RWPE2 (cell line): ENCODE results near the gene PECR.
"Not testable (repeated sequence)": the region's sequence is repeated elsewhere in the genome, so short reads cannot be mapped to it uniquely, and the experiment has no call there.

Source experiments
- ATAC-seq: fragments of 200-7000 bp; cut with Tn5 transposase; 3 replicates; pipeline ENCODE4 v1.9.1; 2021; ENCODE audit warnings: low read depth
- DNase-seq: peaks from one replicate; pipeline ENCODE4 v3.0.0-alpha.2; 2020; ENCODE audit warnings: low spot score
- H3K27ac ChIP-seq: fragments of 450-650 bp; 2 replicates; pipeline ENCODE4 v1.5.1; 2017; ENCODE audit warnings: mild to moderate bottlenecking; ENCODE audit not compliant: poor library complexity, severe bottlenecking
- H3K27me3 ChIP-seq: fragments of 250-450 bp; sonication (Bioruptor Pico); 2 replicates; pipeline ENCODE4 v1.5.1; 2021; ENCODE audit warnings: mild to moderate bottlenecking, moderate library complexity; ENCODE audit not compliant: insufficient read depth, poor library complexity, severe bottlenecking
- H3K36me3 ChIP-seq: fragments of 250-450 bp; sonication (Bioruptor Pico); 2 replicates; pipeline ENCODE4 v1.5.1; 2020; ENCODE audit warnings: low read depth, mild to moderate bottlenecking, moderate library complexity
- H3K4me1 ChIP-seq: fragments of 250-450 bp; sonication (Bioruptor Pico); 2 replicates; pipeline ENCODE4 v1.5.1; 2021; ENCODE audit warnings: mild to moderate bottlenecking, moderate library complexity; ENCODE audit not compliant: insufficient read depth, poor library complexity, severe bottlenecking
- H3K4me3 ChIP-seq: fragments of 250-450 bp; sonication (Bioruptor Pico); 2 replicates; pipeline ENCODE4 v1.5.1; 2021; ENCODE audit warnings: mild to moderate bottlenecking, moderate library complexity; ENCODE audit not compliant: severe bottlenecking
- H3K9me3 ChIP-seq: fragments of 250-450 bp; sonication (Bioruptor Pico); 2 replicates; pipeline ENCODE4 v1.5.1; 2021; ENCODE audit warnings: mild to moderate bottlenecking, moderate library complexity; ENCODE audit not compliant: severe bottlenecking
- TF ChIP-seq, protein P1 (sequence below): fragments of 450-650 bp; IDR thresholded peaks from one replicate; pipeline ENCODE4 v1.5.1; 2017; ENCODE audit warnings: mild to moderate bottlenecking, moderate library complexity; ENCODE audit not compliant: poor library complexity, severe bottlenecking

Gene PECR

DNA sequence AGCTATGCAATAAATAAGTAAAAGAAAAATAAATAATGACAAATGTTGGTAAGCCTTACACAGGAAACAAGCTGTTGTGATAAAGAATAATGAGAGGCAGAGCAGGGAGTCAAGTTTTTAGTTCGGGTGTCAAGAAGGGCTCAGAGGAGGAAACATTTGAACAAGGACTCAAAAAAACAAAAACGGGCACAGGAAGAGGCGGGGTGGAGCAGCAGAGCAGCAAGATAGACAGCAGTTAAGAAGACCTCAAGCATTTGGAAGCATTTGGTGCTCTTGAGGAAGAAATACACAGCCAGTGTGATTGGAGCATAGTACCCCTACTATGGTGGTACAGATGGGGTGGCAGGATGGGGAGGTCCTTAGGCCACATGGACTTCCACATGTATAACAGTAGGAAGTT lies 2.9 kb upstream of the PECR start:
- H3K27me3 ChIP-seq = no peaks in the 10 kb centered on the region
- no peaks in the 10 kb centered on the region for H3K36me3 ChIP-seq
- no peaks in the 10 kb centered on the region for H3K9me3 ChIP-seq
- no peak for ATAC-seq
- TF ChIP-seq, protein P1, sequence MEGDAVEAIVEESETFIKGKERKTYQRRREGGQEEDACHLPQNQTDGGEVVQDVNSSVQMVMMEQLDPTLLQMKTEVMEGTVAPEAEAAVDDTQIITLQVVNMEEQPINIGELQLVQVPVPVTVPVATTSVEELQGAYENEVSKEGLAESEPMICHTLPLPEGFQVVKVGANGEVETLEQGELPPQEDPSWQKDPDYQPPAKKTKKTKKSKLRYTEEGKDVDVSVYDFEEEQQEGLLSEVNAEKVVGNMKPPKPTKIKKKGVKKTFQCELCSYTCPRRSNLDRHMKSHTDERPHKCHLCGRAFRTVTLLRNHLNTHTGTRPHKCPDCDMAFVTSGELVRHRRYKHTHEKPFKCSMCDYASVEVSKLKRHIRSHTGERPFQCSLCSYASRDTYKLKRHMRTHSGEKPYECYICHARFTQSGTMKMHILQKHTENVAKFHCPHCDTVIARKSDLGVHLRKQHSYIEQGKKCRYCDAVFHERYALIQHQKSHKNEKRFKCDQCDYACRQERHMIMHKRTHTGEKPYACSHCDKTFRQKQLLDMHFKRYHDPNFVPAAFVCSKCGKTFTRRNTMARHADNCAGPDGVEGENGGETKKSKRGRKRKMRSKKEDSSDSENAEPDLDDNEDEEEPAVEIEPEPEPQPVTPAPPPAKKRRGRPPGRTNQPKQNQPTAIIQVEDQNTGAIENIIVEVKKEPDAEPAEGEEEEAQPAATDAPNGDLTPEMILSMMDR = no peak
- H3K4me1 ChIP-seq = no peaks in the 10 kb centered on the region
- H3K27ac ChIP-seq = no peak overlapping the region
- no peak for DNase-seq
- H3K4me3 ChIP-seq = no peak overlapping the region

DNA sequence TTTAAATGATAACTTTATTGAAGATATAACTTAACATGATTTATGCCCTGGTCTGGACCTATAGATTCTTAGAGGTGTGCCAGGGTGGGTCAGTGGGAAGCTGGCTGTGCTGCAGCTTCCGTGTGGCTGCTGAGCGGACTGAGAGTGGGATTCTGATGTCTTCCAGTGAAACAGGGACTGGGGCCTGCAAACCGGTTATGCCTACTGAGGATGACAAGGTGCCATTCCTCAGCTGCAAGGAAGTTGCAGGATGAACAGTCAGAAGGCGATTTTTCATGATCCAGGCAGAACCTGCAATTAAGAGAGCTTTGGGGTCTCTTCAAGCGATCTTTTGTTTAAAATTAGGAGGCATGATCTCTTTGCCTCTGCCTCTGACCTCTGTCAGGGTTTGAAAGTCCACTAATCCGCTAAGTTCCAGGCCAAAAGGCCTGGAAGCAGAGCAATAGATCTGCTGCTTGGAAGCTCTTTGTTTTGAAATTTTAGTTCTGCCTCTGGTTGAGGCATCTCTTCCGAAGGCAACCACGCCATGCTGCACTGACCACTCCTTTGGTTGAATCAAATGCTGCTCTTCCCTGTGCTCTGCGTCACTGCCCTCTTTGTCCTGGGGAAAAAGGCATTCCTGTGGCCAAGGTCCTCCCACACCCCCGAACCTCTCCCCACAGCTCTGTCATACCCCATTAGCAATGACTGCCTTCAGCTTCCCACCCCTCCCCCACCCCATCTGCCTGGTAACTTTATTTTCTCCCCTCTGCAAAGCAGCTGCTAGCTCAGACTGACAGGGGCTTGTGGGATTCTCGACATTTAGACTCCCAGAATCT lies 2.1 kb upstream of the PECR start:
- TF ChIP-seq, protein P1 = no peak
- H3K4me3 ChIP-seq = no peak overlapping the region
- H3K27me3 ChIP-seq = no peaks in the 10 kb centered on the region
- no peaks in the 10 kb centered on the region for H3K4me1 ChIP-seq
- DNase-seq = no peak
- no peaks in the 10 kb centered on the region for H3K36me3 ChIP-seq
- ATAC-seq = no peak
- no peaks in the 10 kb centered on the region for H3K9me3 ChIP-seq
- no peak overlapping the region for H3K27ac ChIP-seq

DNA sequence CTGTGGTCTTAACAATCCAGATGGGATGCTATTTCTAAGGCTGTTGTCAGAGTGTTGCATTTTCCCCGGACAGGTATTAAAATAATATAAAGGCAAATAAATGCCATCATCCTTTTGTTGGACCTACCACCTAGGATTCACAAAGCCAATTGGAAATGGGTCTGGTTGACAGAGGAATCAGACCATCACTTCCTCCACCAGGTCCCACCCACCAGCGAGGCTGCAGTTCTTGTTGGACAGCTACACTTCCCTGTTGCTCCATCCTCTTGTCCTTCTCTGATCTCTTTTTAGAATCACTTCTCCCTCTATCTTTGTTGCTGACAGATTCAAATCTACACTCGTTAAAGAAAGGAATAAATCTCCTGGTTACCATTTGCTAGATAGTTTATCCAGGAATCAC lies 1.2 kb upstream of the PECR start:
- Histone ChIP-seq H3K36me3 (no peaks in the 10 kb centered on the region), H3K27ac (no peak overlapping the region), H3K4me3 (no peak overlapping the region), H3K4me1 (no peaks in the 10 kb centered on the region), H3K27me3 (no peaks in the 10 kb centered on the region), H3K9me3 (no peaks in the 10 kb centered on the region)
- TF ChIP-seq, protein P1 = no peak
- no peak for ATAC-seq
- DNase-seq = no peak

DNA sequence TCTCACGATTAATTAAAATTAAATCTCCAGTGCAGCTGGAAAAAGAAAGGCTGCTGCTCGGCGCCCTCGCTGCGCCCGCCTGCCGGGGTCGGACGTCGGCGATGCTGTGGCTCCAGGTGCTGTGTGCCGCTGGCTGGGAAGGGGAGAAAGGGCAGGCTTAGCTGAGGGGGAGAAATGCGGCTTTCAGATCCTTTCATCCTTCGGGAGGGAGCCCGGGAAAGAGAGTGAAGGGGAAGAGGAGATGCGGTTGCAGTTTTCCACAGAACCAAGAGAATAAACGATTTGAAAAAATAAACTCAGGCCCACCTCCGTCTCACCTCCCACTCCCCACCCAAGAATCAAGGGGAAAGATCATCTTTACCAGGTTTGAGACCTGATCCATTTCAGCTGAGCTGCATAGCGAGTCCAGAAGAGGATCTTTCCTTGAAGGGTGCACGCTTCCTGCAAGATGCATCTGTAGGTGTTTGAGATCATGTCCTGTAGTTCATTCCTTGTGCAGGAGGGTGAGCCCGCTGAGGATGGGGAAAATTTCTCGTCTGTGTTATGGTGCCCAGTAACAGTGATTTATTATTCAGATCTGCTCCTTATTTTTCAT lies 605 bp upstream of the PECR start:
- no peak for ATAC-seq
- Histone ChIP-seq H3K4me1 (no peaks in the 10 kb centered on the region), H3K4me3 (peak overlapping the region; percentile 49), H3K36me3 (no peaks in the 10 kb centered on the region), H3K27me3 (no peaks in the 10 kb centered on the region), H3K9me3 (no peaks in the 10 kb centered on the region), H3K27ac (no peak overlapping the region)
- no peak for DNase-seq
- TF ChIP-seq, protein P1 = no peak

DNA sequence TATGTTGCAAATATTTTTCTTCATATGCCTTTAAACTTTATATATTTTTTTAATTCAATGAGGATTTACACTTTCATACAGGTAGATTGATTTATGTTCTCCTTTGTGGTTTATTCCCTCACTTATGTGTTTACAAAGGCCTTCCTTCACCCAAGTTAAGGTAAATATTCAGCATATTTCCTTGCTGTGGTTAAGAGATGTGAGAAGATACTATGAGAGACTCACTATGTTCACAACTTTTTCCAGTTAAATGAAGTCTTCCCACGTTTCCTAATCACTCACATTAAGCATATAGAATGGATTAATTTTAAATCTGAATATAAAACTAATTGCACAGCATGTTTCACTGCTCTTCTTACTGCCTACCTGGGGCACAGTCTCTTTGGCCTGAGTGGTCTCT lies 597 bp downstream of the PECR start:
- Histone ChIP-seq H3K4me3 (peak overlapping the region; percentile 49), H3K36me3 (no peaks in the 10 kb centered on the region), H3K4me1 (no peaks in the 10 kb centered on the region), H3K27ac (no peak overlapping the region), H3K27me3 (no peaks in the 10 kb centered on the region), H3K9me3 (no peaks in the 10 kb centered on the region)
- TF ChIP-seq, protein P1 = no peak
- DNase-seq (no peak), ATAC-seq (peak; percentile 13; the same call in 2 of the 3 replicates)

DNA sequence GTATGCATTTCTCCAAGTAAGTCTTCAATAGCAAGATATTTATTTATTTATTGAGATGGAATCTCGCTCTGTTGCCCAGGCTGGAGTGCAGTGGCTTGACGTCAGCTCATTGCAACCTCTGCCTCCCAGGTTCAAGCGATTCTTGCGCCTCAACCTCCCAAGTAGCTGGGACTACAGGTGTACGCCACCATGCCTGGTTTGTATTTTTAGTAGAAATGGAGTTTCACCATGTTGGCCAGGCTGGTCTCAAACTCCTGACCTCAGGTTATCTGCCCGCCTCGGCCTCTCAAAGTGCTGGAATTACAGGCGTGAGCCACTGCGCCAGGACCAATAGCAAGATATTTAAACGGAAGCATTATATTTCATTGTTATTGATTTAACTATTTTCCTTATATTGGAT lies 1.6 kb downstream of the PECR start:
- not testable (repeated sequence) for ATAC-seq, H3K27ac ChIP-seq, H3K4me3 ChIP-seq, H3K4me1 ChIP-seq, H3K36me3 ChIP-seq, DNase-seq, H3K27me3 ChIP-seq, H3K9me3 ChIP-seq
